Brain microvascular endothelial cell (primary cell): Measurements from ENCODE around the gene CEP85.

Experiments
- DNase-seq: peaks from one replicate; pipeline ENCODE4 v3.0.0-alpha.2; 2020
- H3K27ac ChIP-seq: fragments of 250-450 bp; sonication (Bioruptor Pico); 2 replicates; pipeline ENCODE4 v1.5.1; 2020; ENCODE audit warnings: mild to moderate bottlenecking, moderate library complexity
- H3K27me3 ChIP-seq: fragments of 250-450 bp; sonication (Bioruptor Pico); replicated peaks from 2 replicates; pipeline ENCODE4 v1.5.1; 2020; ENCODE audit warnings: mild to moderate bottlenecking
- H3K36me3 ChIP-seq: fragments of 250-450 bp; sonication (Bioruptor Pico); replicated peaks from 2 replicates; pipeline ENCODE4 v1.5.1; 2020; ENCODE audit warnings: mild to moderate bottlenecking
- H3K4me3 ChIP-seq: 2 replicates; pipeline ENCODE4 v1.5.1; 2011; ENCODE audit warnings: low read depth, mild to moderate bottlenecking, control low read depth, low read length, moderate library complexity
- CTCF ChIP-seq: IDR thresholded peaks from 2 replicates; pipeline ENCODE4 v1.5.1; 2011; ENCODE audit warnings: low read depth, mild to moderate bottlenecking, moderate library complexity, low read length, control low read depth, inconsistent platforms; ENCODE audit errors: missing control alignments
- in situ Hi-C: cut with HindIII; loops from 2 replicates; pipeline ENCODE4 v1.10.0; 2017; ENCODE audit warnings: low sequenced_read_pairs, low pct_ligation_motif_present

CEP85 gene

DNA sequence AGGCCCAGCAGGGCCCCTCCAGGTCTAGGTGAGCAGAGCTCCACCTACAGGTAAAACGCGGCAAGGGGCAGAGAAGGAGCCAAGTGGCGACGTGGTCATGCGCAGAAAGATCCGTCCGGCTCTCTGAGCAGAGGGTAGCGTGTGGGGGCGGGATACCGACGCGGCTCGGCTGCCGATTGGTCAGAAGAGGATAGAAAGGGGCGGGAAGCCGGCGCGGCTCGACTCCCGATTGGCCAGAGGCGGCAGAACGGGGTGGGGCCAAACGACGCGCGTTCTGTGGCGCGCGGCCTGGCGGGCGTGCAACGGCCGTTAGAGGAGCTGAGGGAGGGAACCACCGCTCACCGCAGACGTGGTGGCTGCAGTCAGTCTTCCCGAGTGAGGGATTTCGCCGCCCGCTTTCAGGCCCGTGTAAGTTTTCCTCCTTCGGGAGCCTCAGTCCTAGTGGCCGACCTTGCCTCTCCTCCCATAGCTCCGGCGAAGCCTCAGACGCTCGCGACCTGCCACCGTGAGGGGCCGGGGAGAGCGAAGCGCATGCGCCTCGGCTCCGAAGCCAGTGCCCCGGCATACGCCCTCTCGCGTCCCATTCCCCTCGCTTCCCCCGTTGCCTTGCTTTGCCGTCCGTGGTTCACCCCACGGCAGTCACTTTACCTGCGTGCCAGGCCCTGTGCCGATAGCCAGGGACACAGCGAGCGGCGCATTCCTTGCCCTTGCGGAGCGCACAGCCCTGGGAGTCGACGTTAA is at the start of gene CEP85:
Gene CEP85 (plus strand): TSS at position 298 of the 741 bp plus-strand sequence. CDS start 5,584 bp downstream, outside the sequence.
- H3K36me3 ChIP-seq, result no peaks in the 10 kb centered on the region
- H3K27ac ChIP-seq, result peak within 1 kb of the TSS; percentile 38
- TF ChIP-seq CTCF, result peak; percentile 90
- peak within 1 kb of the TSS; percentile 98 for H3K4me3 ChIP-seq
- in situ Hi-C loops, result no loop called here
- H3K27me3 ChIP-seq, result no peaks in the 10 kb centered on the region
- peak; percentile 96 for DNase-seq

- H3K27me3 ChIP-seq, result no peaks in the 10 kb centered on the region
- in situ Hi-C loops, result no loop called here
- TF ChIP-seq CTCF, result no peak
- H3K36me3 ChIP-seq, result no peaks in the 10 kb centered on the region
- H3K4me3 ChIP-seq, result no peak overlapping the region
- DNase-seq, result no peak
- no peak overlapping the region for H3K27ac ChIP-seq
These were observed 49.1 kb upstream of the CEP85 start for GRCh38 chr1:26184883-26185282.

DNA sequence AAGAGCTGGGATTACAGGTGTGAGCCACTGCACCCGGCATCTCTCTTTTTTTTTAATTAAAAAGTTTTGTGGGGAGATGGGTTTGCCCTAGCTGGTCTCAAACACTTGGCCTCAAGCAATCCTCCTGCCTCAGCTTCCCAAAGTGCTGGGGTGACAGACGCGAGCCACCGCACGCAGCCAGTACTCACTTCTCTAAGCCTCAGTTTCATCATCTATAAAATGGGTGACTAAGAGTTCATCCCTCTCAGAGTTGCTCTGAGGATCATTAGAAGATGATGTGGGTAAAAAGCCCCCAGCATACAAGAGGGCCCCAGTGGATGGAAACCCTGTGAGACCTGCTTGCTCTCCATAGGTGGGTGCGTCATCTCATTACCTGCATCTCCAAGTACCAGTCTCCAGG is 46.1 kb upstream of the CEP85 start:
- TF ChIP-seq CTCF, result no peak
- no peaks in the 10 kb centered on the region for H3K36me3 ChIP-seq
- no peak overlapping the region for H3K4me3 ChIP-seq
- H3K27me3 ChIP-seq, result no peaks in the 10 kb centered on the region
- no peak overlapping the region for H3K27ac ChIP-seq
- in situ Hi-C loops, result no loop called here
- no peak for DNase-seq

DNA sequence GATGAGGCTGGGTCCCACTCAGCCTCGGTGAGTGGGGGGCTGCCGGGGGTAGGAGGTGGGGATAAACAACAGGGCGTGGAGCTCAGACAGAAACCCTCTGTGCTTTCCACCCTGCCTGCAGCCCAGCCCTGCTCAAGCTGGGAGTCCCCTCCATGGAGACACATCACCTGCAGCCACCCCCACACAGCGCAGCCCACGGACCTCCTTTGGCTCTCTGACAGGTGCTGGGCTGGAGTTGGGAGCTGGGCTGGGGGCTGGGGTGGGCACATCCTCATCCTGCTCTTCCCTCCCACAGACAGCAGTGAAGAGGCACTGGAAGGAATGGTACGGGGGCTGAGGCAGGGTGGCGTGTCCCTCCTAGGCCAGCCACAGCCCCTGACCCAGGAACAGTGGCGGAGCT is 45.5 kb upstream of the CEP85 start:
- DNase-seq, result no peak
- Histone ChIP-seq H3K4me3 (no peak overlapping the region), H3K27ac (no peak overlapping the region), H3K36me3 (no peaks in the 10 kb centered on the region), H3K27me3 (no peaks in the 10 kb centered on the region)
- in situ Hi-C loops, result no loop called here
- no peak for TF ChIP-seq CTCF

DNA sequence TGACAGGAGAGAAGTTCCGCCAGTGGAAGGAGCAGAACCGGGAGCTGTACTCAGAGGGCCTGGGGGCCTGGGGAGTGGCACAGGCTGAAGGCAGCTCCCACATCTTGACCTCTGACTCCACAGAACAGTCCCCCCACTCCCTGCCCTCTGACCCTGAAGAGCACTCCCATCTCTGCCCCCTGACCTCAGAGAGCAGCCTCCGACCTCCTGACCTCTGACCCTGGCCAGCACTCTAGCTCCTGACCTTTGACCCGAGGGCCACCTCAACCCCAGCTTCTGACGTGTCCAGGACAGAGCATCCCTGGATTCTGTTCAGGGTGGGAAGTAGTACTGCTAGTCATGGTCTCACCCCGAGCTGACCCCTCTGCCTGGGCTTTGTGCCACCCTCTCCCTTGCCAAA is 44.7 kb upstream of the CEP85 start:
- DNase-seq, result no peak
- H3K27ac ChIP-seq, result no peak overlapping the region
- no peak for TF ChIP-seq CTCF
- in situ Hi-C loops, result no loop called here
- no peak overlapping the region for H3K4me3 ChIP-seq
- H3K36me3 ChIP-seq, result no peaks in the 10 kb centered on the region
- no peaks in the 10 kb centered on the region for H3K27me3 ChIP-seq
